Thyroid gland (tissue), 4 donors: ENCODE results near the gene ECPAS. TPM values are rescaled to one million over a fixed set of nuclear protein-coding genes. Genes with fewer than 3 reads are reported as not detected.
"Not testable (repeated sequence)": the region's sequence is repeated elsewhere in the genome, so short reads cannot be mapped to it uniquely, and the experiment has no call there.

Source experiments
- DNase-seq, 2 donors: peaks; one replicate each; pipeline ENCODE4 v3.0.0-alpha.2; 2019
- H3K27ac ChIP-seq, 3 donors: fragments of 200-600 bp; sonication (generic); 1 replicate in 2 of 3; 2 replicates in 1 of 3; pipeline ENCODE4 v1.5.1; 2016 to 2019; ENCODE audit warnings: mild to moderate bottlenecking in 1 of 3, moderate library complexity in 1 of 3
- H3K27me3 ChIP-seq: fragments of 200-600 bp; sonication (generic); one replicate; pipeline ENCODE4 v1.5.1; 2019
- H3K36me3 ChIP-seq, 2 donors: fragments of 200-600 bp; sonication (generic); one replicate each; pipeline ENCODE4 v1.5.1; 2016 to 2019
- H3K4me1 ChIP-seq, 2 donors: fragments of 200-600 bp; sonication (generic); one replicate each; pipeline ENCODE4 v1.5.1; 2017 to 2019
- H3K4me3 ChIP-seq, 3 donors: fragments of 200-600 bp; sonication (generic); replicated peaks in 1 of 3; 1 replicate in 2 of 3; 2 replicates in 1 of 3; pipeline ENCODE4 v1.5.1; 2016; ENCODE audit warnings: mild to moderate bottlenecking in 1 of 3
- H3K9me3 ChIP-seq: fragments of 200-600 bp; sonication (generic); one replicate; pipeline ENCODE4 v1.5.1; 2017
- CTCF ChIP-seq, 6 experiments: fragments of 200-600 bp in 3 of 6; fragments of 450-650 bp in 3 of 6; sonication (generic) in 3 of 6; IDR thresholded peaks; one replicate each; pipeline ENCODE4 v1.5.1; 2016 to 2019; ENCODE audit warnings: antibody characterized with exemption in 6 of 6, mild to moderate bottlenecking in 2 of 6, inconsistent platforms in 1 of 6, moderate library complexity in 1 of 6
- POLR2A ChIP-seq, 2 donors: fragments of 450-650 bp; IDR thresholded peaks; one replicate each; pipeline ENCODE4 v1.6.1; 2017; ENCODE audit warnings: antibody characterized with exemption in 2 of 2, mild to moderate bottlenecking in 2 of 2, moderate library complexity in 1 of 2
- WGBS, 2 donors: methylation state at CpG; one replicate each; pipeline ENCODE4 v1.1.5; 2017; 5-methylcytosine and 5-hydroxymethylcytosine counted together
- intact Hi-C: fragments of 100-400 bp; cut with DNase I; formaldehyde crosslinking; loops from one replicate; pipeline ENCODE4 v1.15.1; 2023
- total RNA-seq, 4 donors: library from RNA; depleted of rRNA; stranded (reverse); fragments of >200 nt; gene quantifications; one replicate each; pipeline ENCODE4 v1.2.3, GENCODE V29; 2016

ECPAS gene
- total RNA-seq, 4 donors from 2014 or later, result 78.1 to 128 (median 81.5) TPM

GRCh38 chr9:111356481-111357244 is 127.5 kb downstream of the ECPAS start:
- no peak for TF ChIP-seq CTCF (IDR thresholded peaks at IDR 0.05)
- TF ChIP-seq POLR2A (IDR thresholded peaks at IDR 0.05), result no peak
- intact Hi-C loops, result no loop called here
- Histone ChIP-seq H3K4me3 (no peak overlapping the region), H3K27ac (no peak overlapping the region), H3K36me3 (peaks cover 0 to 4% of the 10 kb centered on the region in 2 donors), H3K4me1 (no peaks in the 10 kb centered on the region), H3K27me3 (no peaks in the 10 kb centered on the region), H3K9me3 (no peaks in the 10 kb centered on the region)
- 54 to 66% methylated on average over 11 of the region's 11 CpGs for WGBS, 2 donors
- no peak for DNase-seq

GRCh38 chr9:111352545-111352944 is 131.6 kb downstream of the ECPAS start:
- no peaks in the 10 kb centered on the region for H3K9me3 ChIP-seq
- DNase-seq, result no peak
- no peak overlapping the region for H3K4me3 ChIP-seq
- no peak overlapping the region for H3K27ac ChIP-seq
- no peak for TF ChIP-seq POLR2A (IDR thresholded peaks at IDR 0.05)
- TF ChIP-seq CTCF (IDR thresholded peaks at IDR 0.05), result no peak
- H3K4me1 ChIP-seq, result no peaks in the 10 kb centered on the region
- H3K27me3 ChIP-seq, result no peaks in the 10 kb centered on the region
- no peaks in the 10 kb centered on the region for H3K36me3 ChIP-seq
- intact Hi-C loops, result no loop called here
- WGBS, 2 donors, result 35 to 54% methylated on average over 2 of the region's 2 CpGs

- Histone ChIP-seq H3K4me3 (no peak overlapping the region), H3K36me3 (no peaks in the 10 kb centered on the region), H3K27ac (no peak overlapping the region), H3K27me3 (no peaks in the 10 kb centered on the region), H3K4me1 (no peaks in the 10 kb centered on the region), H3K9me3 (no peaks in the 10 kb centered on the region)
- DNase-seq, result no peak
- intact Hi-C loops, result no loop called here
- TF ChIP-seq POLR2A (IDR thresholded peaks at IDR 0.05) (no peak), CTCF (IDR thresholded peaks at IDR 0.05) (no peak)
Observed at GRCh38 chr9:111350556-111350955, 133.6 kb downstream of the ECPAS start.

GRCh38 chr9:111349766-111350165 is 134.4 kb downstream of the ECPAS start:
- TF ChIP-seq CTCF (IDR thresholded peaks at IDR 0.05) (no peak), POLR2A (IDR thresholded peaks at IDR 0.05) (no peak)
- Histone ChIP-seq H3K9me3 (no peaks in the 10 kb centered on the region), H3K4me1 (no peaks in the 10 kb centered on the region), H3K27me3 (no peaks in the 10 kb centered on the region), H3K36me3 (no peaks in the 10 kb centered on the region), H3K4me3 (no peak overlapping the region), H3K27ac (no peak overlapping the region)
- intact Hi-C loops, result no loop called here
- no peak for DNase-seq
- WGBS, 2 donors, result 84 to 89% methylated on average over 5 of the region's 5 CpGs

- WGBS, 2 donors, result 58 to 59% methylated on average over 4 of the region's 4 CpGs
- H3K4me1 ChIP-seq, result no peaks in the 10 kb centered on the region
- H3K36me3 ChIP-seq, result no peaks in the 10 kb centered on the region
- intact Hi-C loops, result no loop called here
- no peaks in the 10 kb centered on the region for H3K9me3 ChIP-seq
- no peak overlapping the region for H3K4me3 ChIP-seq
- H3K27ac ChIP-seq, result no peak overlapping the region
- TF ChIP-seq CTCF (IDR thresholded peaks at IDR 0.05) (no peak), POLR2A (IDR thresholded peaks at IDR 0.05) (no peak)
- DNase-seq, result no peak
- H3K27me3 ChIP-seq, result no peaks in the 10 kb centered on the region
Observed at GRCh38 chr9:111348821-111349271, 135.3 kb downstream of the ECPAS start.

GRCh38 chr9:111334318-111334863 is 149.8 kb downstream of the ECPAS start:
- not testable (repeated sequence) for H3K27me3 ChIP-seq

More at GRCh38 chr9:111334318-111334863, 149.8 kb downstream of the ECPAS start:
- intact Hi-C loops, H3K9me3 ChIP-seq, H3K4me1 ChIP-seq, H3K4me3 ChIP-seq, H3K27ac ChIP-seq, H3K36me3 ChIP-seq, DNase-seq: not testable (repeated sequence)
- WGBS, 2 donors, result 63 to 90% methylated on average over 3 of the region's 5 CpGs
